HepG2 (cell line): ENCODE results near the gene WDR70. TPM values are rescaled to one million over a fixed set of nuclear protein-coding genes. Genes with fewer than 3 reads are reported as not detected.

ENCODE experiments used
- ATAC-seq: fragments of 200-7000 bp; cut with Tn5 transposase; 3 replicates; pipeline ENCODE4 v1.9.1; 2020; ENCODE audit warnings: mild to moderate bottlenecking, moderate library complexity
- BruUV-seq: library from RNA; stranded (reverse); fragments of 400-500 nt; replicated peaks from 2 replicates; lab custom pipeline; 2021; lab: Mats Ljungman, UMichigan
- CTCF ChIA-PET: fragments of 300-600 bp; formaldehyde crosslinking; extraction: SDS; loops from one replicate; lab custom pipeline; 2021; ENCODE audit warnings: low total read pairs, inconsistent platforms, low intra/inter-chr PET ratio; lab: Yijun Ruan, JAX
- POLR2A ChIA-PET: fragments of 350-600 bp; sonication (Branson Sonifier 250); formaldehyde crosslinking; loops from one replicate; lab custom pipeline; 2020; ENCODE audit warnings: antibody characterized with exemption, inconsistent platforms; lab: Yijun Ruan, JAX
- DNase-seq: peaks from one replicate; pipeline ENCODE4 v3.0.0-alpha.2; 2015; ENCODE audit warnings: low spot score
- FAIRE-seq: peaks from 3 replicates; lab custom pipeline; 2011; peaks lifted over from hg19 to GRCh38; lab: Jason Lieb, UNC
- H2AFZ ChIP-seq: one replicate; pipeline ENCODE4 v1.6.1; 2011; ENCODE audit warnings: low read length, inconsistent platforms
- H3K27ac ChIP-seq: fragments of 300-600 bp; 3 replicates; pipeline ENCODE4 v1.8.0; 2011; ENCODE audit warnings: mixed run types, mild to moderate bottlenecking, mixed read lengths, low read length, inconsistent platforms; ENCODE audit not compliant: insufficient read depth; ENCODE audit errors: extremely low read length
- H3K27me3 ChIP-seq, 2 experiments: fragments of 200-600 bp in 1 of 2; 2 replicates in 1 of 2; 3 replicates in 1 of 2; pipeline versions ENCODE4 v1.6.0 to v1.8.0; 2011; ENCODE audit warnings: low read length in 2 of 2, mild to moderate bottlenecking in 2 of 2, moderate library complexity in 2 of 2, inconsistent platforms in 1 of 2; ENCODE audit not compliant: insufficient read depth in 2 of 2, control insufficient read depth in 1 of 2
- H3K36me3 ChIP-seq, 2 experiments: fragments of 200-600 bp in 1 of 2; replicated peaks in 1 of 2; 2 replicates in 1 of 2; 3 replicates in 1 of 2; pipeline versions ENCODE4 v1.5.1 to v1.8.0; 2011; ENCODE audit warnings: low read length in 2 of 2, inconsistent platforms in 1 of 2; ENCODE audit not compliant: insufficient read depth in 2 of 2, control insufficient read depth in 1 of 2
- H3K4me1 ChIP-seq: 2 replicates; pipeline ENCODE4 v1.5.1; 2012; ENCODE audit warnings: low read length, inconsistent platforms; ENCODE audit not compliant: insufficient read depth
- H3K4me2 ChIP-seq: 2 replicates; pipeline ENCODE4 v1.6.0; 2011; ENCODE audit warnings: low read depth, low read length, inconsistent platforms
- H3K4me3 ChIP-seq, 3 experiments: fragments of 200-600 bp in 1 of 3; sonication (generic), shearing (Covaris generic) in 1 of 3; replicated peaks in 1 of 3; 2 replicates each; pipeline ENCODE4 v1.5.1; 2011 to 2016; ENCODE audit warnings: low read length in 3 of 3, inconsistent platforms in 2 of 3, low read depth in 2 of 3, mild to moderate bottlenecking in 2 of 3, control low read depth in 1 of 3, mixed read lengths in 1 of 3; ENCODE audit not compliant: insufficient read depth in 1 of 3
- H3K79me2 ChIP-seq: one replicate; pipeline ENCODE4 v1.6.1; 2011; ENCODE audit warnings: low read length, inconsistent platforms; ENCODE audit not compliant: insufficient read depth
- H3K9ac ChIP-seq: 2 replicates; pipeline ENCODE4 v1.6.0; 2011; ENCODE audit warnings: mild to moderate bottlenecking, low read depth, low read length, inconsistent platforms; ENCODE audit not compliant: insufficient read depth
- H3K9me3 ChIP-seq: 2 replicates; pipeline ENCODE4 v1.5.1; 2012; ENCODE audit warnings: mild to moderate bottlenecking, low read length
- H4K20me1 ChIP-seq: 2 replicates; pipeline ENCODE4 v1.6.0; 2011; ENCODE audit warnings: inconsistent platforms, mild to moderate bottlenecking, low read length, moderate library complexity; ENCODE audit not compliant: insufficient read depth
- PITX1 ChIP-seq: sonication (generic); formaldehyde crosslinking; IDR thresholded peaks from 2 replicates; pipeline ENCODE4 v1.5.1; 2020; ENCODE audit warnings: mild to moderate bottlenecking, missing genetic modification reagents
- TBX3 ChIP-seq: fragments of 450-650 bp; IDR thresholded peaks from 2 replicates; pipeline ENCODE4 v1.6.1; 2017; ENCODE audit warnings: antibody characterized with exemption, mild to moderate bottlenecking, inconsistent platforms, borderline replicate concordance
- ZNF326 ChIP-seq: sonication (generic); formaldehyde crosslinking; IDR thresholded peaks from 2 replicates; pipeline ENCODE4 v1.4.0; 2020; ENCODE audit warnings: missing genetic modification reagents, borderline replicate concordance
- ZNF337 ChIP-seq: sonication (generic); formaldehyde crosslinking; IDR thresholded peaks from 2 replicates; pipeline ENCODE4 v1.5.1; 2020; ENCODE audit warnings: missing genetic modification reagents, low read depth, mild to moderate bottlenecking, borderline replicate concordance
- ZNF441 ChIP-seq: sonication (generic); formaldehyde crosslinking; IDR thresholded peaks from 2 replicates; pipeline ENCODE4 v1.7.0; 2021; ENCODE audit warnings: missing genetic modification reagents, borderline replicate concordance
- ZNF766 ChIP-seq: sonication (generic); formaldehyde crosslinking; IDR thresholded peaks from 2 replicates; pipeline ENCODE4 v1.5.0; 2020; ENCODE audit warnings: missing genetic modification reagents, borderline replicate concordance
- ZNF883 ChIP-seq: sonication (generic); formaldehyde crosslinking; IDR thresholded peaks from 2 replicates; pipeline ENCODE4 v1.5.1; 2020; ENCODE audit warnings: mild to moderate bottlenecking, missing genetic modification reagents; ENCODE audit errors: not compliant biosample characterization
- WGBS: methylation state at CpG from one replicate; pipeline ENCODE4 v1.1.6; 2017; ENCODE audit warnings: low lambda C conversion rate; 5-methylcytosine and 5-hydroxymethylcytosine counted together
- in situ Hi-C: cut with HindIII; loops from 2 replicates; pipeline ENCODE4 v1.10.0; 2017; ENCODE audit warnings: low pct_unique_long_range_greater_than_20kb; ENCODE audit not compliant: extremely low pct_ligation_motif_present
- intact Hi-C: fragments of 100-400 bp; cut with micrococcal nuclease; formaldehyde crosslinking; loops from one replicate; pipeline ENCODE4 v1.10.0; 2022; ENCODE audit not compliant: unreplicated experiment
- polyA plus RNA-seq, 8 experiments: library from polyadenylated mRNA; depleted of rRNA in 3 of 8; stranded (reverse) in 7 of 8; unstranded in 1 of 8; fragments of >200 nt; fragmentation: Illumina TruSeq in 4 of 8; extraction: Trizol in 4 of 8; gene quantifications; 2 replicates each; pipeline versions ENCODE4 v1.2.1 to v1.2.3, GENCODE V29; 2011 to 2016; ENCODE audit warnings: low read depth in 4 of 8, missing spikeins in 1 of 8, mixed read lengths in 1 of 8; ENCODE audit not compliant: insufficient read depth in 1 of 8
- total RNA-seq, 5 experiments: library from RNA; depleted of rRNA; stranded (reverse); fragments of >200 nt; fragmentation: Illumina TruSeq; extraction: Trizol; gene quantifications; 2 replicates each; pipeline ENCODE4 v1.2.3, GENCODE V29; 2016; ENCODE audit warnings: low read depth in 1 of 5
- TF ChIP-seq, protein P1 (sequence below): sonication (generic); formaldehyde crosslinking; IDR thresholded peaks from 2 replicates; pipeline ENCODE4 v1.4.0; 2020; ENCODE audit warnings: missing genetic modification reagents
- TF ChIP-seq, protein P2 (sequence below): sonication (generic); formaldehyde crosslinking; IDR thresholded peaks from 2 replicates; pipeline ENCODE4 v1.4.0; 2020; ENCODE audit warnings: missing genetic modification reagents, borderline replicate concordance

Gene WDR70
- total and polyA plus RNA-seq, 2 of the 13 experiments (the other 11 are each of a cell fraction or from before 2014, with no cell fraction given) = 14.6 to 30.6 TPM

DNA sequence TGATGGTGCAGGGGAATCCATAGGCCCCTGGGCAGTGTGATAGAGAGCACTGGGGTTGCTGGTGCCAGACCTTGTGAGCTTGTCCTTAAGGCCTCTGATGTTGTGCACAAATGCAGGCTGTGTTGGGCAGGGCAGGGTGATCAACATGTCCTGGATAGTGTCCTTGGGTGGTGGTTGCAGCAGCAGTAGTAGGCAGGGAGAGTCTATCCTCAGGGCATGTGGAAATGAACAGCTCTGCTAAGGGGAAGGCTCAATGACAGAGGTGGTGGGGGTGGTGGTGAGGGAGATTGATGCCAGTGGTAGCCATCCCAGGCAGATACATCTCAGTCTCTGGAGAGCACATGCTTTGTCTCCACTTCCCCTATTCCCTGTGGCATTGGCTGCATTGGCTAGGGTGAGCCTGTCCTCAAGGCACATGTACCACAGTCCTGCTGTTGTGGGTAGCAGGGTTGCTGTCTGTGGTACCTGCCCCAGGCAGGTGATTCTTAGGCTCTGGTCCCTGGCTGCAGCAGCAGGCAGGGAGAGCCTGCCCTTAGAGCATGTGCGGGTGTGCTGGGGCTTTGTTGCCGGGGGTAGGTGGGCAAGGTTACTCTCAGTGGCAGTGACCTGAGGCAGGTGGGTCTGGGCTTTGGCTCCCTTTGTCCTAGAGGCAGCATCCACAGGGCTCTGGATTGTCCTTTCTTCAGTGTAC, 111.1 kb downstream of the WDR70 start:
- intact Hi-C loops (no loop called here), in situ Hi-C loops (no loop called here)
- Histone ChIP-seq H3K36me3 (peaks cover 0 to 6% of the 10 kb centered on the region in 2 experiments; a peak in 2 of 5 replicates), H2AFZ (no peak overlapping the region), H3K79me2 (no peaks in the 10 kb centered on the region), H4K20me1 (no peaks in the 10 kb centered on the region), H3K4me1 (no peaks in the 10 kb centered on the region), H3K27ac (no peak overlapping the region), H3K27me3 (no peaks in the 10 kb centered on the region), H3K9ac (no peak overlapping the region), H3K9me3 (no peaks in the 10 kb centered on the region), H3K4me3 (no peak overlapping the region), H3K4me2 (no peak overlapping the region)
- ChIA-PET POLR2A (no interaction called here), CTCF (no interaction called here)
- no CpG with 5 or more reads among the region's 2 CpGs for WGBS
- no peak; the same call in 2 of the 3 replicates for ATAC-seq
- no peak for FAIRE-seq
- DNase-seq = no peak
- TF ChIP-seq PITX1 (no peak), ZNF883 (CRISPR knock-in tag) (no peak), ZNF441 (CRISPR knock-in tag) (no peak), TBX3 (no peak), ZNF766 (CRISPR knock-in tag) (no peak), ZNF326 (CRISPR knock-in tag) (no peak), ZNF337 (CRISPR knock-in tag) (no peak)
- BruUV-seq = no TSS peak

DNA sequence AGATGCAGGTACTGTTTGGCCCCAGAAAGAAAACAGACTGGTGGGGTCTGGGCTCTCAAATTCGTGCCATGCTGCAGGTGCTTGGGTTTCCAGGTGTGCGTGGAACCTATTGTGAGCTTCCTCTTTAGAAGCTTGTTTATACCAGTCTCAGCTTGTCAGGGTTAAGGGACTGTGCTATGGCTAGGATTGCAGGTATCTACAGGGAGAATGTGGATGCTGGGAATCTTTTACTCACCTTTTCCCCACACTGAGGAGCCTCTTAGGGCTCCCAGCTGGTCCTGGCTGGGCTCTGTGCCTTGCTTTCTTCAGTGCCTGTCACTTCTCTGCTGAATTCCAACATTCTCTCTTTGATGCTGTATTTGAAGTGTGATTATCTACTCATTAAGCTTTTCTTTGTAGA, 111.8 kb downstream of the WDR70 start:
- no peaks in the 10 kb centered on the region for H3K9me3 ChIP-seq
- no peak for FAIRE-seq
- H3K79me2 ChIP-seq = no peaks in the 10 kb centered on the region
- WGBS = 100% methylated on average over 2 of the region's 2 CpGs
- no peak overlapping the region for H2AFZ ChIP-seq
- in situ Hi-C loops (no loop called here), intact Hi-C loops (no loop called here)
- H3K27me3 ChIP-seq = no peaks in the 10 kb centered on the region
- BruUV-seq = no TSS peak
- POLR2A ChIA-PET = no interaction called here
- no peak for DNase-seq
- no peak for ATAC-seq
- H3K9ac ChIP-seq = no peak overlapping the region
- no peak overlapping the region for H3K4me3 ChIP-seq
- no peak overlapping the region for H3K27ac ChIP-seq
- no peak overlapping the region for H3K4me2 ChIP-seq
- peaks cover 0 to 6% of the 10 kb centered on the region in 2 experiments; a peak in 2 of 5 replicates for H3K36me3 ChIP-seq
- H4K20me1 ChIP-seq = no peaks in the 10 kb centered on the region
- CTCF ChIA-PET = no interaction called here
- H3K4me1 ChIP-seq = no peaks in the 10 kb centered on the region
- TF ChIP-seq, protein P1, sequence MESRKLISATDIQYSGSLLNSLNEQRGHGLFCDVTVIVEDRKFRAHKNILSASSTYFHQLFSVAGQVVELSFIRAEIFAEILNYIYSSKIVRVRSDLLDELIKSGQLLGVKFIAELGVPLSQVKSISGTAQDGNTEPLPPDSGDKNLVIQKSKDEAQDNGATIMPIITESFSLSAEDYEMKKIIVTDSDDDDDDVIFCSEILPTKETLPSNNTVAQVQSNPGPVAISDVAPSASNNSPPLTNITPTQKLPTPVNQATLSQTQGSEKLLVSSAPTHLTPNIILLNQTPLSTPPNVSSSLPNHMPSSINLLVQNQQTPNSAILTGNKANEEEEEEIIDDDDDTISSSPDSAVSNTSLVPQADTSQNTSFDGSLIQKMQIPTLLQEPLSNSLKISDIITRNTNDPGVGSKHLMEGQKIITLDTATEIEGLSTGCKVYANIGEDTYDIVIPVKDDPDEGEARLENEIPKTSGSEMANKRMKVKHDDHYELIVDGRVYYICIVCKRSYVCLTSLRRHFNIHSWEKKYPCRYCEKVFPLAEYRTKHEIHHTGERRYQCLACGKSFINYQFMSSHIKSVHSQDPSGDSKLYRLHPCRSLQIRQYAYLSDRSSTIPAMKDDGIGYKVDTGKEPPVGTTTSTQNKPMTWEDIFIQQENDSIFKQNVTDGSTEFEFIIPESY (CRISPR knock-in tag) = no peak
- TF ChIP-seq, protein P2, sequence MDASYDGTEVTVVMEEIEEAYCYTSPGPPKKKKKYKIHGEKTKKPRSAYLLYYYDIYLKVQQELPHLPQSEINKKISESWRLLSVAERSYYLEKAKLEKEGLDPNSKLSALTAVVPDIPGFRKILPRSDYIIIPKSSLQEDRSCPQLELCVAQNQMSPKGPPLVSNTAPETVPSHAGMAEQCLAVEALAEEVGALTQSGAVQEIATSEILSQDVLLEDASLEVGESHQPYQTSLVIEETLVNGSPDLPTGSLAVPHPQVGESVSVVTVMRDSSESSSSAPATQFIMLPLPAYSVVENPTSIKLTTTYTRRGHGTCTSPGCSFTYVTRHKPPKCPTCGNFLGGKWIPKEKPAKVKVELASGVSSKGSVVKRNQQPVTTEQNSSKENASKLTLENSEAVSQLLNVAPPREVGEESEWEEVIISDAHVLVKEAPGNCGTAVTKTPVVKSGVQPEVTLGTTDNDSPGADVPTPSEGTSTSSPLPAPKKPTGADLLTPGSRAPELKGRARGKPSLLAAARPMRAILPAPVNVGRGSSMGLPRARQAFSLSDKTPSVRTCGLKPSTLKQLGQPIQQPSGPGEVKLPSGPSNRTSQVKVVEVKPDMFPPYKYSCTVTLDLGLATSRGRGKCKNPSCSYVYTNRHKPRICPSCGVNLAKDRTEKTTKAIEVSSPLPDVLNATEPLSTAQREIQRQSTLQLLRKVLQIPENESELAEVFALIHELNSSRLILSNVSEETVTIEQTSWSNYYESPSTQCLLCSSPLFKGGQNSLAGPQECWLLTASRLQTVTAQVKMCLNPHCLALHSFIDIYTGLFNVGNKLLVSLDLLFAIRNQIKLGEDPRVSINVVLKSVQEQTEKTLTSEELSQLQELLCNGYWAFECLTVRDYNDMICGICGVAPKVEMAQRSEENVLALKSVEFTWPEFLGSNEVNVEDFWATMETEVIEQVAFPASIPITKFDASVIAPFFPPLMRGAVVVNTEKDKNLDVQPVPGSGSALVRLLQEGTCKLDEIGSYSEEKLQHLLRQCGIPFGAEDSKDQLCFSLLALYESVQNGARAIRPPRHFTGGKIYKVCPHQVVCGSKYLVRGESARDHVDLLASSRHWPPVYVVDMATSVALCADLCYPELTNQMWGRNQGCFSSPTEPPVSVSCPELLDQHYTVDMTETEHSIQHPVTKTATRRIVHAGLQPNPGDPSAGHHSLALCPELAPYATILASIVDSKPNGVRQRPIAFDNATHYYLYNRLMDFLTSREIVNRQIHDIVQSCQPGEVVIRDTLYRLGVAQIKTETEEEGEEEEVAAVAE = no peak
